Testis (tissue), 2 donors: ENCODE measurements around the gene AGK.

Experiments
- CTCF ChIP-seq, 3 experiments: fragments of 450-650 bp in 2 of 3; fragments of 200-600 bp in 1 of 3; sonication (generic) in 1 of 3; IDR thresholded peaks; one replicate each; pipeline ENCODE4 v1.5.1; 2016 to 2019; ENCODE audit warnings: antibody characterized with exemption in 3 of 3, mild to moderate bottlenecking in 2 of 3, moderate library complexity in 1 of 3
- POLR2A ChIP-seq: fragments of 450-650 bp; IDR thresholded peaks from one replicate; pipeline ENCODE4 v1.6.1; 2017; ENCODE audit warnings: antibody characterized with exemption, mild to moderate bottlenecking, moderate library complexity

- TF ChIP-seq CTCF (IDR thresholded peaks at IDR 0.05) (no peak), POLR2A (no peak)
These were observed 140.8 kb downstream of the AGK start for GRCh38 chr7:141691961-141692360.
